WTC11 (cell line): ENCODE measurements around the gene RFLNA. TPM values are rescaled to one million over a fixed set of nuclear protein-coding genes. Genes with fewer than 3 reads are reported as not detected.
A peak's percentile ranks its signal among the peaks of the same experiment; 100 is the strongest.

Experiments
- ATAC-seq: fragments of 200-7000 bp; cut with Tn5 transposase; 2 replicates; pipeline ENCODE4 v1.10.0; 2021; ENCODE audit warnings: mild to moderate bottlenecking, moderate library complexity
- CTCF ChIA-PET: fragments of 300-600 bp; sonication (Branson Sonifier 250); formaldehyde crosslinking; loops from one replicate; lab custom pipeline; 2021; ENCODE audit warnings: antibody characterized with exemption; lab: Charles Lee
- POLR2A ChIA-PET: fragments of 350-600 bp; sonication (Branson Sonifier 250); formaldehyde crosslinking; loops from one replicate; lab custom pipeline; 2021; ENCODE audit warnings: antibody characterized with exemption; lab: Charles Lee
- DNase-seq: peaks from one replicate; pipeline ENCODE4 v3.0.0; 2021; ENCODE audit warnings: low spot score
- H3K27ac Mint-ChIP-seq: 2 replicates; pipeline ENCODE4 v1.8.0; 2021; ENCODE audit warnings: mixed read lengths
- H3K27me3 Mint-ChIP-seq: 2 replicates; pipeline ENCODE4 v1.8.0; 2021; ENCODE audit warnings: low read depth, mild to moderate bottlenecking, moderate library complexity, mixed read lengths
- H3K36me3 Mint-ChIP-seq: 2 replicates; pipeline ENCODE4 v1.8.0; 2021; ENCODE audit warnings: mixed read lengths
- H3K4me1 Mint-ChIP-seq: 2 replicates; pipeline ENCODE4 v1.8.0; 2022; ENCODE audit warnings: mixed read lengths
- H3K4me3 Mint-ChIP-seq: 2 replicates; pipeline ENCODE4 v1.8.0; 2021; ENCODE audit warnings: mild to moderate bottlenecking, moderate library complexity, mixed read lengths
- H3K9me3 Mint-ChIP-seq: 2 replicates; pipeline ENCODE4 v1.8.0; 2021; ENCODE audit warnings: mixed read lengths
- ATF3 ChIP-seq: sonication (generic); formaldehyde crosslinking; conservative IDR thresholded peaks from 2 replicates; pipeline ENCODE4 v1.8.1; 2022; ENCODE audit warnings: mild to moderate bottlenecking, missing genetic modification reagents
- CREB1 ChIP-seq: sonication (generic); formaldehyde crosslinking; IDR thresholded peaks from 2 replicates; pipeline ENCODE4 v1.8.0; 2023; ENCODE audit warnings: mild to moderate bottlenecking, missing genetic modification reagents
- E2F1 ChIP-seq: sonication (generic); formaldehyde crosslinking; IDR thresholded peaks from 2 replicates; pipeline ENCODE4 v1.8.0; 2022; ENCODE audit warnings: mild to moderate bottlenecking, missing genetic modification reagents
- E2F5 ChIP-seq: sonication (generic); formaldehyde crosslinking; IDR thresholded peaks from 2 replicates; pipeline ENCODE4 v1.8.1; 2022; ENCODE audit warnings: mild to moderate bottlenecking, moderate library complexity, missing genetic modification reagents
- ELF4 ChIP-seq: sonication (generic); formaldehyde crosslinking; IDR thresholded peaks from 2 replicates; pipeline ENCODE4 v1.8.1; 2022; ENCODE audit warnings: low read depth, mild to moderate bottlenecking, moderate library complexity, missing genetic modification reagents
- FOXK1 ChIP-seq: sonication (generic); formaldehyde crosslinking; IDR thresholded peaks from 2 replicates; pipeline ENCODE4 v1.8.0; 2022; ENCODE audit warnings: mild to moderate bottlenecking, moderate library complexity, missing genetic modification reagents
- GRHL2 ChIP-seq: fragments of 250-450 bp; sonication (Bioruptor Pico); IDR thresholded peaks from 2 replicates; pipeline ENCODE4 v1.8.0; 2022; ENCODE audit warnings: mild to moderate bottlenecking, moderate library complexity; ENCODE audit not compliant: insufficient replicate concordance, severe bottlenecking
- JUN ChIP-seq: sonication (generic); formaldehyde crosslinking; IDR thresholded peaks from 2 replicates; pipeline ENCODE4 v1.8.0; 2023; ENCODE audit warnings: mild to moderate bottlenecking, missing genetic modification reagents
- KAT7 ChIP-seq: sonication (generic); formaldehyde crosslinking; IDR thresholded peaks from 2 replicates; pipeline ENCODE4 v1.8.1; 2023; ENCODE audit warnings: missing genetic modification reagents, mild to moderate bottlenecking, borderline replicate concordance
- NFYB ChIP-seq: sonication (generic); formaldehyde crosslinking; conservative IDR thresholded peaks from 2 replicates; pipeline ENCODE4 v1.8.0; 2022; ENCODE audit warnings: low read depth, missing genetic modification reagents
- NR3C1 ChIP-seq: sonication (generic); formaldehyde crosslinking; conservative IDR thresholded peaks from 2 replicates; pipeline ENCODE4 v1.8.1; 2023; ENCODE audit warnings: low read depth, mild to moderate bottlenecking, missing genetic modification reagents
- PRRX2 ChIP-seq: fragments of 250-450 bp; sonication (Bioruptor Pico); IDR thresholded peaks from 2 replicates; pipeline ENCODE4 v1.8.0; 2021; ENCODE audit warnings: mild to moderate bottlenecking
- SOX15 ChIP-seq: fragments of 250-450 bp; sonication (Bioruptor Pico); IDR thresholded peaks from 2 replicates; pipeline ENCODE4 v1.9.0; 2021; ENCODE audit warnings: mild to moderate bottlenecking
- TP53 ChIP-seq: sonication (generic); formaldehyde crosslinking; IDR thresholded peaks from 2 replicates; pipeline ENCODE4 v1.8.1; 2023; ENCODE audit warnings: mild to moderate bottlenecking, missing genetic modification reagents
- ZNF263 ChIP-seq: sonication (generic); formaldehyde crosslinking; IDR thresholded peaks from 2 replicates; pipeline ENCODE4 v1.8.1; 2022; ENCODE audit warnings: low read depth, mild to moderate bottlenecking, moderate library complexity, missing genetic modification reagents
- ZNF281 ChIP-seq: sonication (generic); formaldehyde crosslinking; IDR thresholded peaks from 2 replicates; pipeline ENCODE4 v1.8.0; 2023; ENCODE audit warnings: mild to moderate bottlenecking, missing genetic modification reagents
- ZNF396 ChIP-seq: fragments of 250-450 bp; sonication (Bioruptor Pico); IDR thresholded peaks from 2 replicates; pipeline ENCODE4 v1.8.0; 2021; ENCODE audit warnings: mild to moderate bottlenecking, moderate library complexity, borderline replicate concordance
- ZSCAN18 ChIP-seq: fragments of 250-450 bp; sonication (Bioruptor Pico); IDR thresholded peaks from 2 replicates; pipeline ENCODE4 v2.1.2; 2022; ENCODE audit warnings: mild to moderate bottlenecking, moderate library complexity
- total RNA-seq: library from RNA; stranded (reverse); gene quantifications from 3 replicates; pipeline ENCODE4 v1.2.3, GENCODE V29; 2021

RFLNA gene
- total RNA-seq, 1 experiment from 2014 or later = 6.3 TPM

- H3K27me3 Mint-ChIP-seq = no peaks in the 10 kb centered on the region
- no peak for DNase-seq
- peaks cover 9% of the 10 kb centered on the region; the same call in 1 of the 2 replicates for H3K36me3 Mint-ChIP-seq
- TF ChIP-seq ZSCAN18 (CRISPR knock-in tag) (no peak), NR3C1 (CRISPR knock-in tag) (no peak), JUN (CRISPR knock-in tag) (no peak), ELF4 (CRISPR knock-in tag) (no peak)
- no peaks in the 10 kb centered on the region for H3K9me3 Mint-ChIP-seq
- peak; percentile 61 for ATAC-seq
- ChIA-PET CTCF (interaction anchor here (0.8 to 2.1 kb wide), 5 partner anchors 11 to 279 kb away, joined by 3 to 8 read pairs (median 4); no protein-coding TSS in a partner anchor), POLR2A (no interaction called here)
- peaks cover 14% of the 10 kb centered on the region for H3K4me1 Mint-ChIP-seq
- no peak overlapping the region for H3K27ac Mint-ChIP-seq
- no peak overlapping the region for H3K4me3 Mint-ChIP-seq
Observed at GRCh38 chr12:124311292-124312109, 16.6 kb downstream of the RFLNA start.

GRCh38 chr12:124312601-124313000 lies 17.7 kb downstream of the RFLNA start:
- Mint-ChIP-seq H3K4me1 (peaks cover 25% of the 10 kb centered on the region), H3K27ac (no peak overlapping the region), H3K9me3 (no peaks in the 10 kb centered on the region), H3K27me3 (no peaks in the 10 kb centered on the region; the same call in 1 of the 2 replicates), H3K4me3 (no peak overlapping the region), H3K36me3 (peaks cover 9% of the 10 kb centered on the region; the same call in 1 of the 2 replicates)
- ATAC-seq = no peak
- CTCF ChIA-PET = interaction anchor here (1.7 kb wide), 1 partner anchor 39 kb away, joined by 4 read pairs; no protein-coding TSS in a partner anchor
- DNase-seq = no peak
- TF ChIP-seq KAT7 (CRISPR knock-in tag) = no peak
- no peak for TF ChIP-seq ZNF281
- TF ChIP-seq NFYB = no peak
- no peak for TF ChIP-seq E2F5 (CRISPR knock-in tag)
- TF ChIP-seq ZNF263 (CRISPR knock-in tag) = no peak
- TF ChIP-seq TP53 (CRISPR knock-in tag) = no peak
- no peak for TF ChIP-seq CREB1 (CRISPR knock-in tag)
- no peak for TF ChIP-seq GRHL2 (CRISPR knock-in tag)
- TF ChIP-seq E2F1 (CRISPR knock-in tag) = no peak
- no peak for TF ChIP-seq ATF3 (CRISPR knock-in tag)
- no peak for TF ChIP-seq PRRX2 (CRISPR knock-in tag)
- no peak for TF ChIP-seq SOX15 (CRISPR knock-in tag)
- TF ChIP-seq ZNF396 (CRISPR knock-in tag) = no peak
- no peak for TF ChIP-seq FOXK1 (CRISPR knock-in tag)
- TF ChIP-seq, all 79 proteins: peak for 0
- POLR2A ChIA-PET = no interaction called here
